Ascending aorta (tissue), 2 donors: ENCODE measurements around the gene XRCC3. TPM values are rescaled to one million over a fixed set of nuclear protein-coding genes. Genes with fewer than 3 reads are reported as not detected.
A peak's percentile ranks its signal among the peaks of the same experiment; 100 is the strongest.

Experiments used
- DNase-seq, 2 donors: peaks; one replicate each; pipeline ENCODE4 v3.0.0-alpha.2; 2019; ENCODE audit warnings: low spot score in 2 of 2
- H3K27ac ChIP-seq, 2 donors: fragments of 200-600 bp; sonication (generic); one replicate each; pipeline ENCODE4 v1.5.1; 2016 to 2017; ENCODE audit warnings: mild to moderate bottlenecking in 1 of 2
- H3K27me3 ChIP-seq: fragments of 200-600 bp; sonication (generic); one replicate; pipeline ENCODE4 v1.5.1; 2017
- H3K36me3 ChIP-seq, 2 donors: fragments of 200-600 bp; sonication (generic); one replicate each; pipeline ENCODE4 v1.5.1; 2016
- H3K4me1 ChIP-seq, 2 donors: fragments of 200-600 bp; sonication (generic); one replicate each; pipeline ENCODE4 v1.5.1; 2016 to 2017; ENCODE audit warnings: mild to moderate bottlenecking in 1 of 2
- H3K4me3 ChIP-seq, 2 donors: fragments of 200-600 bp; sonication (generic); one replicate each; pipeline ENCODE4 v1.5.1; 2016 to 2017; ENCODE audit warnings: mild to moderate bottlenecking in 1 of 2
- H3K9me3 ChIP-seq, 2 donors: fragments of 200-600 bp; sonication (generic); one replicate each; pipeline ENCODE4 v1.5.1; 2016
- CTCF ChIP-seq, 3 experiments: fragments of 200-600 bp in 2 of 3; fragments of 450-650 bp in 1 of 3; sonication (generic) in 2 of 3; IDR thresholded peaks; one replicate each; pipeline ENCODE4 v1.5.1; 2016 to 2019; ENCODE audit warnings: antibody characterized with exemption in 3 of 3, mild to moderate bottlenecking in 1 of 3, moderate library complexity in 1 of 3
- intact Hi-C: fragments of 100-400 bp; cut with DNase I; formaldehyde crosslinking; loops from one replicate; pipeline ENCODE4 v1.15.1; 2023
- total RNA-seq: library from RNA; depleted of rRNA; stranded (reverse); fragments of >200 nt; gene quantifications from one replicate; pipeline ENCODE4 v1.1.0, GENCODE V29; 2016

Gene XRCC3
- total RNA-seq, 1 donor from 2014 or later = 9.0 TPM

GRCh38 chr14:103698380-103699260 is 16.6 kb downstream of the XRCC3 start:
- Histone ChIP-seq H3K36me3 (peaks cover 50 to 74% of the 10 kb centered on the region in 2 donors), H3K27me3 (no peaks in the 10 kb centered on the region), H3K27ac (peak overlapping the region in 1 of 2 donors; percentile 50), H3K4me1 (peaks cover 13 to 35% of the 10 kb centered on the region in 2 donors), H3K9me3 (no peaks in the 10 kb centered on the region), H3K4me3 (no peak overlapping the region)
- TF ChIP-seq CTCF (IDR thresholded peaks at IDR 0.05) = no peak
- no peak for DNase-seq
- intact Hi-C loops = no loop called here

GRCh38 chr14:103697603-103698379 is 17.5 kb downstream of the XRCC3 start:
- peak overlapping the region in 1 of 2 donors; percentile 50 for H3K27ac ChIP-seq
- no peak for TF ChIP-seq CTCF (IDR thresholded peaks at IDR 0.05)
- DNase-seq = no peak
- intact Hi-C loops = no loop called here
- peaks cover 13 to 35% of the 10 kb centered on the region in 2 donors for H3K4me1 ChIP-seq
- H3K27me3 ChIP-seq = no peaks in the 10 kb centered on the region
- H3K4me3 ChIP-seq = no peak overlapping the region
- H3K9me3 ChIP-seq = no peaks in the 10 kb centered on the region
- H3K36me3 ChIP-seq = peaks cover 50 to 74% of the 10 kb centered on the region in 2 donors

GRCh38 chr14:103697206-103697602 is 18.0 kb downstream of the XRCC3 start:
- peaks cover 13 to 35% of the 10 kb centered on the region in 2 donors for H3K4me1 ChIP-seq

GRCh38 chr14:103696466-103697071 is 18.7 kb downstream of the XRCC3 start:
- Histone ChIP-seq H3K9me3 (no peaks in the 10 kb centered on the region), H3K27me3 (no peaks in the 10 kb centered on the region), H3K4me3 (no peak overlapping the region), H3K27ac (peak overlapping the region; percentile 8 to 55), H3K4me1 (peaks cover 13 to 35% of the 10 kb centered on the region in 2 donors), H3K36me3 (peaks cover 50 to 74% of the 10 kb centered on the region in 2 donors)
- no peak for TF ChIP-seq CTCF (IDR thresholded peaks at IDR 0.05)
- intact Hi-C loops = no loop called here
- peak in 1 of 2 donors; percentile 70 for DNase-seq

More at GRCh38 chr14:103697206-103697602, 18.0 kb downstream of the XRCC3 start:
- intact Hi-C loops = no loop called here
- H3K27me3 ChIP-seq = no peaks in the 10 kb centered on the region
- no peak overlapping the region for H3K4me3 ChIP-seq
- no peak for DNase-seq
- no peak for TF ChIP-seq CTCF (IDR thresholded peaks at IDR 0.05)
- H3K36me3 ChIP-seq = peaks cover 48 to 74% of the 10 kb centered on the region in 2 donors
- H3K27ac ChIP-seq = peak overlapping the region in 1 of 2 donors; percentile 8
- H3K9me3 ChIP-seq = no peaks in the 10 kb centered on the region

GRCh38 chr14:103696070-103696402 is 19.2 kb downstream of the XRCC3 start:
- peak overlapping the region; percentile 8 to 55 for H3K27ac ChIP-seq
- H3K4me3 ChIP-seq = no peak overlapping the region
- DNase-seq = no peak
- H3K27me3 ChIP-seq = no peaks in the 10 kb centered on the region
- peaks cover 49 to 72% of the 10 kb centered on the region in 2 donors for H3K36me3 ChIP-seq
- H3K9me3 ChIP-seq = no peaks in the 10 kb centered on the region
- intact Hi-C loops = no loop called here
- TF ChIP-seq CTCF (IDR thresholded peaks at IDR 0.05) = no peak
- peaks cover 13 to 34% of the 10 kb centered on the region in 2 donors for H3K4me1 ChIP-seq
